Lower leg skin (tissue), 3 donors: ENCODE data around the gene TMEM151A.

Source experiments
- POLR2A ChIP-seq, 2 donors: fragments of 450-650 bp; IDR thresholded peaks; one replicate each; pipeline ENCODE4 v1.6.1; 2016 to 2017; ENCODE audit warnings: antibody characterized with exemption in 2 of 2, mild to moderate bottlenecking in 1 of 2, moderate library complexity in 1 of 2
- TF ChIP-seq, protein P1 (sequence below), 3 donors: fragments of 450-650 bp; IDR thresholded peaks; one replicate each; pipeline ENCODE4 v1.5.1; 2016; ENCODE audit warnings: antibody characterized with exemption in 3 of 3, mild to moderate bottlenecking in 3 of 3, moderate library complexity in 2 of 3

DNA sequence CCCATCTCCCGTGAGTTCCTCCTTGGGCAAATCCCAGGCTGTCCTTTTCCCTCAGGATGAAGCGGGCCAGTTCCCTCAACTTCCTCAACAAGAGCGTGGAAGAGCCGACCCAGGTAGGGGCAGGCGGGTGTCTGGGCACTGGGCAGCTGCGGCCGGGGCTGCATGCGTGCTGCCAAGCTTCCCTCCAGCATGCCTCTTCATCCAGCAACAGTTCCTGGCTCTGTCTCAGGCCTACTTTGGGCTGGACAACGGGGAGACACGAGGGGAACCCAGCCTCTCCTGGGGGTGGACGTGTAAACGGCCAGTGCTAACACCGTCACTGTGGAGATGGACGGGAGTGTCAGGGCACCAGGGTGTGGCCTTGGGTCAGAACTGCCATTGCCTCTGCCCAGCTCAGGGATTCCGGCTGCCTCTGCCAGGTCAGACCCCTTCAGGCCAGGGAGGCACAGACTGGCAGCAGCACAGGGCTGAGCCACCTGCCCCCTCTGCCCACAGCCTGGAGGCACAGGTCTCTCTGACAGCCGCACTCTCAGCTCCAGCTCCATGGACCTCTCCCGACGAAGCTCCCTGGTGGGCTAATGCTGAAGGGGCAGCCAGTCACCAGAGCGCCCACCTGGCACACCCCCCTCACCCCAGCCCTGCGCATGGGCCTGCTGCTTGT is 25.2 kb upstream of the TMEM151A start:
- TF ChIP-seq, protein P1, sequence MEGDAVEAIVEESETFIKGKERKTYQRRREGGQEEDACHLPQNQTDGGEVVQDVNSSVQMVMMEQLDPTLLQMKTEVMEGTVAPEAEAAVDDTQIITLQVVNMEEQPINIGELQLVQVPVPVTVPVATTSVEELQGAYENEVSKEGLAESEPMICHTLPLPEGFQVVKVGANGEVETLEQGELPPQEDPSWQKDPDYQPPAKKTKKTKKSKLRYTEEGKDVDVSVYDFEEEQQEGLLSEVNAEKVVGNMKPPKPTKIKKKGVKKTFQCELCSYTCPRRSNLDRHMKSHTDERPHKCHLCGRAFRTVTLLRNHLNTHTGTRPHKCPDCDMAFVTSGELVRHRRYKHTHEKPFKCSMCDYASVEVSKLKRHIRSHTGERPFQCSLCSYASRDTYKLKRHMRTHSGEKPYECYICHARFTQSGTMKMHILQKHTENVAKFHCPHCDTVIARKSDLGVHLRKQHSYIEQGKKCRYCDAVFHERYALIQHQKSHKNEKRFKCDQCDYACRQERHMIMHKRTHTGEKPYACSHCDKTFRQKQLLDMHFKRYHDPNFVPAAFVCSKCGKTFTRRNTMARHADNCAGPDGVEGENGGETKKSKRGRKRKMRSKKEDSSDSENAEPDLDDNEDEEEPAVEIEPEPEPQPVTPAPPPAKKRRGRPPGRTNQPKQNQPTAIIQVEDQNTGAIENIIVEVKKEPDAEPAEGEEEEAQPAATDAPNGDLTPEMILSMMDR (IDR thresholded peaks at IDR 0.05) = no peak
- TF ChIP-seq POLR2A (IDR thresholded peaks at IDR 0.05) = no peak
